Neural progenitor cell (in vitro differentiated cells): ENCODE results near the gene SLC47A2.

Experiments used
- CTCF ChIP-seq: fragments of 200-600 bp; sonication (generic); IDR thresholded peaks from 2 replicates; pipeline ENCODE4 v1.5.1; 2017; ENCODE audit warnings: antibody characterized with exemption, mild to moderate bottlenecking
- EZH2phosphoT487 ChIP-seq: fragments of 200-600 bp; sonication (generic); IDR thresholded peaks from 2 replicates; pipeline ENCODE4 v1.6.1; 2017; ENCODE audit warnings: antibody characterized with exemption

DNA sequence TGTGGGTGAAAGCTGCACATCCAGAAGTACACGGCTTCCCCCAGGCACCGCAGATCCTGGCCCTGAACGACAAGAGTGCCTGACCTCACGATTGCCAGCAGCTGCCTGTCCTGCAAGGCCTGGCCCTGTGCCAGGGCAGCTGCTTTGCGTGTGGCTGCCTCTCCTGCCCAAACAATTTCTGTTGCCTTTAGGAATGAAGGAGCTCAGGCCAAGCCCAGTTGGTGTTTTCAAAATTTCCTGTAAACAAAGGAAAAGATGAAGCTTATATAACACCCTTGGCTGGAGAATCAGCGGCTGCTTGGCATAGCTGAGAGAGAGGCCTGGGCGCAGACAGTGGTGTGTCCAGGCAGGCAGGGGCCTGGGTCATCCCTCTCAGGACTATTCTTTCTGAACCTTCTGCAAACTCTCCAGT, 11.7 kb upstream of the SLC47A2 start:
- no peak for TF ChIP-seq CTCF
- TF ChIP-seq EZH2phosphoT487: no peak
